Gastroesophageal sphincter (tissue), 3 donors: ENCODE measurements around the gene TLR10.

Source experiments
- EP300 ChIP-seq: sonication (generic); formaldehyde crosslinking; IDR thresholded peaks from one replicate; pipeline ENCODE4 v1.6.1; 2017; ENCODE audit warnings: antibody characterized with exemption, mild to moderate bottlenecking
- POLR2A ChIP-seq, 2 donors: fragments of 450-650 bp; IDR thresholded peaks; one replicate each; pipeline ENCODE4 v1.6.1; 2017; ENCODE audit warnings: antibody characterized with exemption in 2 of 2, mild to moderate bottlenecking in 2 of 2, moderate library complexity in 1 of 2
- POLR2AphosphoS5 ChIP-seq: sonication (generic); formaldehyde crosslinking; IDR thresholded peaks from one replicate; pipeline ENCODE4 v1.6.1; 2017; ENCODE audit warnings: antibody characterized with exemption
- TF ChIP-seq, protein P1 (sequence below), 4 experiments: fragments of 200-600 bp in 2 of 4; fragments of 450-650 bp in 2 of 4; sonication (generic) in 1 of 4; IDR thresholded peaks; one replicate each; pipeline ENCODE4 v1.5.1; 2017 to 2019; ENCODE audit warnings: antibody characterized with exemption in 4 of 4, mild to moderate bottlenecking in 2 of 4, moderate library complexity in 2 of 4

DNA sequence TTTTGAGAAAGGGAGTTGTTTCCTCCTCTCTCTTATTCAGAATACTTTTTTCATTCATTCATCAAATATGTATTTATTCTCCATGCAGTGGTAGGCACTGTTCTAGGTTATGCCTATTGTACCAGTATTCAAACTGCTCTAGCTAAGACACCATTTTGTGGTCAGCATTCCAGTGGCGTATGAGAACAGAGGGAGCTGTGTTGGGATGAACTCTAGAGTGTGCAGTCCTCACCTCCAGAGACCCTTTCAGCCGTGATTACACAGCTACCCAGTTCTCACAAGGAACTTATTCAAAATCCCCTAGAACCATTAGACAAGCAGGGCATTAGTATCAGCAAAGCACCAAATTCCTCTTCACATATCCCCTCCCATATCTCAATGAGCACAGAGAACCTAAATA, 17.6 kb upstream of the TLR10 start:
- TF ChIP-seq POLR2A (IDR thresholded peaks at IDR 0.05) (no peak), EP300 (no peak), POLR2AphosphoS5 (no peak)
- TF ChIP-seq, protein P1, sequence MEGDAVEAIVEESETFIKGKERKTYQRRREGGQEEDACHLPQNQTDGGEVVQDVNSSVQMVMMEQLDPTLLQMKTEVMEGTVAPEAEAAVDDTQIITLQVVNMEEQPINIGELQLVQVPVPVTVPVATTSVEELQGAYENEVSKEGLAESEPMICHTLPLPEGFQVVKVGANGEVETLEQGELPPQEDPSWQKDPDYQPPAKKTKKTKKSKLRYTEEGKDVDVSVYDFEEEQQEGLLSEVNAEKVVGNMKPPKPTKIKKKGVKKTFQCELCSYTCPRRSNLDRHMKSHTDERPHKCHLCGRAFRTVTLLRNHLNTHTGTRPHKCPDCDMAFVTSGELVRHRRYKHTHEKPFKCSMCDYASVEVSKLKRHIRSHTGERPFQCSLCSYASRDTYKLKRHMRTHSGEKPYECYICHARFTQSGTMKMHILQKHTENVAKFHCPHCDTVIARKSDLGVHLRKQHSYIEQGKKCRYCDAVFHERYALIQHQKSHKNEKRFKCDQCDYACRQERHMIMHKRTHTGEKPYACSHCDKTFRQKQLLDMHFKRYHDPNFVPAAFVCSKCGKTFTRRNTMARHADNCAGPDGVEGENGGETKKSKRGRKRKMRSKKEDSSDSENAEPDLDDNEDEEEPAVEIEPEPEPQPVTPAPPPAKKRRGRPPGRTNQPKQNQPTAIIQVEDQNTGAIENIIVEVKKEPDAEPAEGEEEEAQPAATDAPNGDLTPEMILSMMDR (IDR thresholded peaks at IDR 0.05) = no peak
